ENCODE data around the gene KIFC1. TPM values are rescaled to one million over a fixed set of nuclear protein-coding genes. Genes with fewer than 3 reads are reported as not detected.
"Not testable (repeated sequence)": the region's sequence is repeated elsewhere in the genome, so short reads cannot be mapped to it uniquely, and the experiment has no call there.

The KIFC1 gene, protein sequence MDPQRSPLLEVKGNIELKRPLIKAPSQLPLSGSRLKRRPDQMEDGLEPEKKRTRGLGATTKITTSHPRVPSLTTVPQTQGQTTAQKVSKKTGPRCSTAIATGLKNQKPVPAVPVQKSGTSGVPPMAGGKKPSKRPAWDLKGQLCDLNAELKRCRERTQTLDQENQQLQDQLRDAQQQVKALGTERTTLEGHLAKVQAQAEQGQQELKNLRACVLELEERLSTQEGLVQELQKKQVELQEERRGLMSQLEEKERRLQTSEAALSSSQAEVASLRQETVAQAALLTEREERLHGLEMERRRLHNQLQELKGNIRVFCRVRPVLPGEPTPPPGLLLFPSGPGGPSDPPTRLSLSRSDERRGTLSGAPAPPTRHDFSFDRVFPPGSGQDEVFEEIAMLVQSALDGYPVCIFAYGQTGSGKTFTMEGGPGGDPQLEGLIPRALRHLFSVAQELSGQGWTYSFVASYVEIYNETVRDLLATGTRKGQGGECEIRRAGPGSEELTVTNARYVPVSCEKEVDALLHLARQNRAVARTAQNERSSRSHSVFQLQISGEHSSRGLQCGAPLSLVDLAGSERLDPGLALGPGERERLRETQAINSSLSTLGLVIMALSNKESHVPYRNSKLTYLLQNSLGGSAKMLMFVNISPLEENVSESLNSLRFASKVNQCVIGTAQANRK
- total RNA-seq, result 10 to 100 TPM in 2 of 4 donors, 1 to 10 TPM in 2; 9.6 to 38.9 (median 11.2) TPM

GRCh38 chr6:33391278-33391921, at the start of gene KIFC1:
TSS of gene KIFC1 (plus strand) at chr6:33391823. CDS start at chr6:33391986, 163 bp downstream.
- TF ChIP-seq, protein P1, sequence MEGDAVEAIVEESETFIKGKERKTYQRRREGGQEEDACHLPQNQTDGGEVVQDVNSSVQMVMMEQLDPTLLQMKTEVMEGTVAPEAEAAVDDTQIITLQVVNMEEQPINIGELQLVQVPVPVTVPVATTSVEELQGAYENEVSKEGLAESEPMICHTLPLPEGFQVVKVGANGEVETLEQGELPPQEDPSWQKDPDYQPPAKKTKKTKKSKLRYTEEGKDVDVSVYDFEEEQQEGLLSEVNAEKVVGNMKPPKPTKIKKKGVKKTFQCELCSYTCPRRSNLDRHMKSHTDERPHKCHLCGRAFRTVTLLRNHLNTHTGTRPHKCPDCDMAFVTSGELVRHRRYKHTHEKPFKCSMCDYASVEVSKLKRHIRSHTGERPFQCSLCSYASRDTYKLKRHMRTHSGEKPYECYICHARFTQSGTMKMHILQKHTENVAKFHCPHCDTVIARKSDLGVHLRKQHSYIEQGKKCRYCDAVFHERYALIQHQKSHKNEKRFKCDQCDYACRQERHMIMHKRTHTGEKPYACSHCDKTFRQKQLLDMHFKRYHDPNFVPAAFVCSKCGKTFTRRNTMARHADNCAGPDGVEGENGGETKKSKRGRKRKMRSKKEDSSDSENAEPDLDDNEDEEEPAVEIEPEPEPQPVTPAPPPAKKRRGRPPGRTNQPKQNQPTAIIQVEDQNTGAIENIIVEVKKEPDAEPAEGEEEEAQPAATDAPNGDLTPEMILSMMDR (IDR thresholded peaks at IDR 0.05), result peak; percentile 93 to 99 (median 98)
- TF ChIP-seq POLR2A (IDR thresholded peaks at IDR 0.05), result peak in 2 of 4 donors; percentile 48 to 76
- Histone ChIP-seq H3K27ac (peak within 1 kb of the TSS; percentile 88 to 96 (median 94)), H3K36me3 (no peaks in the 10 kb centered on the region), H3K4me1 (peaks cover 11 to 31% (median 11%) of the 10 kb centered on the region in 3 donors), H3K9me3 (no peaks in the 10 kb centered on the region), H3K4me3 (peak within 1 kb of the TSS; percentile 61 to 80 (median 66)), H3K27me3 (no peaks in the 10 kb centered on the region)
- 0% methylated on average over 14 to 17 of the region's 67 CpGs for WGBS, 2 donors
- intact Hi-C loops (cut with DNase I), result no loop called here
- DNase-seq, result peak; percentile 96

DNA sequence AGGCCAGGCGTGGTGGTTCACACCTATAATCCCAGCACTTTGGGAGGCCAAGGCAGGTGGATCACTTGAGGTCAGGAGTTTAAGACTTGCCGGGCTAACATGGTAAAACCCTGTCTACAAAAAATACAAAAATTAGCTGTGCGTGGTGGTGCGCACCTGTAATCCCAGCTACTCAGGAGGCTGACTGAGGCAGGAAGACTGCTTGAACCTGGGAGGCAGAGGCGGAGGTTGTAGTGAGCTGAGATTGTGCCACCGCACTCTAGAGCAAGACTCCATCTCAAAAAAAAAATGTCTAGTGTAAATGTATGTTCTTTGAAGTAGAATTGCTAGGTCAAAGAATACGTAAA, 48.0 kb upstream of the KIFC1 start:
- 84 to 93% methylated on average over 7 of the region's 7 CpGs for WGBS, 2 donors
- H3K9me3 ChIP-seq; H3K4me3 ChIP-seq; H3K36me3 ChIP-seq; intact Hi-C loops (cut with DNase I); DNase-seq; H3K27me3 ChIP-seq: not testable (repeated sequence)
- Histone ChIP-seq H3K27ac (peak overlapping the region; percentile 20 to 74 (median 43)), H3K4me1 (peaks cover 0 to 20% (median 4%) of the 10 kb centered on the region in 3 donors)

DNA sequence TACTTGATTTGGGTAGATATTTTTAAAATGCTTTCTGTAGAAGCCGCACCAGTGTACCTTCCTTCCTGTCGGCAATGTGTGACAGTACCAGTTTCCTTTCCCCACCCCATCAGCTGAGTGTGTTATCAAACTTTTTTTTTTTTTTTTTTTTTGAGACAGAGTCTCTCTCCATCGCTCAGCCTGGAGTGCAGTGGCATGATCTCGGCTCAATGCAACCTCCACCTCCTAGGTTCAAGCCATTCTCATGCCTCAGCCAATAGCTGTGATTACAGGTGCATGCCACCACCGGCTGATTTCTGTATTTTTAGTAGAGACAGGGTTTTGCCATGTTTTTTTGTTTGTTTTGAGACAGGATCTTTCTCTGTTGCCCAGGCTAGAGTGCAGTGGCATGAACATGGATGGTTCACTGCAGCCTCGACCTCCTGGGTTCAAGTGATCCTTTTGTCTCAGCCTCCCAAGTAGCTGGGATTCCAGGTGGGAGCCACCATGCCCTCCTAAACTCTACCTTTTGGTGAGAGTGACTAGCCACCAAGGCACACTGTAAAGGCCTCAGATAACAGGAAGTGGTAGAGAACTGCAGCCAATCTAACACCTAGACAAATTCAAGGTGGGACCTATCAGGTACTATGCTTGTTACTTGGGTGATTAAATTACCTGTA, 47.5 kb upstream of the KIFC1 start:
- 66% methylated on average over 6 of the region's 6 CpGs for WGBS, 2 donors
- Histone ChIP-seq H3K27me3 (no peaks in the 10 kb centered on the region), H3K9me3 (no peaks in the 10 kb centered on the region), H3K4me1 (peaks cover 0 to 20% (median 4%) of the 10 kb centered on the region in 3 donors), H3K4me3 (no peak overlapping the region), H3K36me3 (no peaks in the 10 kb centered on the region), H3K27ac (peak overlapping the region in 3 of 4 donors; percentile 30 to 54 (median 43))
- TF ChIP-seq POLR2A (IDR thresholded peaks at IDR 0.05), result no peak
- TF ChIP-seq, protein P1 (IDR thresholded peaks at IDR 0.05), result no peak
- DNase-seq, result no peak
- intact Hi-C loops (cut with DNase I), result no loop called here

- Histone ChIP-seq H3K27me3 (no peaks in the 10 kb centered on the region), H3K9me3 (no peaks in the 10 kb centered on the region), H3K36me3 (no peaks in the 10 kb centered on the region), H3K4me3 (peak overlapping the region in 1 of 4 donors; percentile 33), H3K27ac (peak overlapping the region; percentile 26 to 54 (median 36)), H3K4me1 (peaks cover 0 to 20% (median 4%) of the 10 kb centered on the region in 3 donors)
- TF ChIP-seq, protein P1 (IDR thresholded peaks at IDR 0.05), result peak; percentile 55 to 72 (median 64)
- TF ChIP-seq POLR2A (IDR thresholded peaks at IDR 0.05), result no peak
- intact Hi-C loops (cut with DNase I), result no loop called here
- peak; percentile 29 for DNase-seq
- 18 to 19% methylated on average over 20 to 22 of the region's 22 CpGs for WGBS, 2 donors
Measured at GRCh38 chr6:33344701-33345697, 46.6 kb upstream of the KIFC1 start.

DNA sequence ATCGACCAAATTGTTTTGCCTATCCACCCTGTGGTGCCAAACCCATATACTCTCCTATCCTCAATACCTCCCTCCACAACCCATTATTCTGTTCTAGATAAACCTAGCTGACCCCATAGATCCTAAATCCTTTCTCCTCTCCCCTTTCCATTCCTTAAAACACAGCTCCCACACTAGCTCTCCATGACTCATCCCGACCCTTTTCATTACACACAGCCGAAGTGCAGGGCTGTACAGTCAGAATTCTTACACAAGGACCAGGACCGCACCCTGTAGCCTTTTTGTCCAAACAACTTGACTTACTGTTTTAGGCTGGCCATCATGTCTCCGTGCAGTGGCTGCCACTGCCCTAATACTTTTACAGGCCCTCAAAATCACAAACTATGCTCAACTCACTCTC, 44.7 kb upstream of the KIFC1 start:
- H3K27me3 ChIP-seq; H3K4me3 ChIP-seq; H3K9me3 ChIP-seq; H3K36me3 ChIP-seq; DNase-seq; intact Hi-C loops (cut with DNase I): not testable (repeated sequence)
- 55 to 59% methylated on average over 5 of the region's 5 CpGs for whole genome bisulfite sequencing, 2 donors
- Histone ChIP-seq H3K27ac (peak overlapping the region in 1 of 4 donors; percentile 28), H3K4me1 (peaks cover 0 to 20% (median 4%) of the 10 kb centered on the region in 3 donors)
